ENCODE measurements around the gene BBX.

DNA sequence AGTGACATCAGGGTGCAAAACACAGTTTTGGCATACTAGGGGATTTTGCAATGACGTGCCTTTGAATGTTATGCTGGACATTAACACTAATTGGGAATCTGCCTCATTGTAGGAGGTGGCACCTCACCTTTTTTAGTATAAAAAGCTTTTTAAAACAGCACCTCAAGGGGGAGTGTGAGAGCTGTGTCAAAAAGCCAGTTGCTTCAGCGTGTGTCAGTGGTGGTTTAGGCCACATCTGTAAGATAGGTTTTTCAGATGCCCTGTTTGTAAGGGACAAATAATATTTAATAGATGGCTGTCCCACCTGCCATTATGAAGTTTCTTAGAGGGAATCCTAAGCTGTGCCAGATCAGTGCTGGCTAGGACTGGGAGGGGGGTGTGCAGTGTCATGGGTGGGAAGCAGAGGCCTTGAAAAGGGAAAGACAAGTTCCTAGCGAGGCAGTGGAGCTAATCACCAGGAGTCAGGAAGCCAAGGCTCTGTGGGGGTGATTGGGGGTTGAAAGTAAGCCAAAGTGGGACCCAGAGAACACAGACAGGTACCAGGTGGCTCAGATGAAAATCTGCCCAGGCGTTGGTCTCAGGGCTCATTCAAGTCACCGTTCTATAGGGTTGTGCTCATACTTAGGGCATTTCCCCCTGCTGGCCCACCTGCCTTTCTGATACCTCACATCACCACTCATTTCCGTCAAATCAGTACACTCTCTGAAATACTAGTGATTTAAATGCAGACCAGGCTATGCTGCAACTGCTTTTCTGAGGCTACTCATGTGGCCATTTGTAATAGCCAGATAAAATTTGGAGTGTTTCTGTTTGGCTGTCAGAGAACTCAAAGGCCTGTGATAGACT is 120.5 kb downstream of the BBX start:
- TF ChIP-seq, protein P1, sequence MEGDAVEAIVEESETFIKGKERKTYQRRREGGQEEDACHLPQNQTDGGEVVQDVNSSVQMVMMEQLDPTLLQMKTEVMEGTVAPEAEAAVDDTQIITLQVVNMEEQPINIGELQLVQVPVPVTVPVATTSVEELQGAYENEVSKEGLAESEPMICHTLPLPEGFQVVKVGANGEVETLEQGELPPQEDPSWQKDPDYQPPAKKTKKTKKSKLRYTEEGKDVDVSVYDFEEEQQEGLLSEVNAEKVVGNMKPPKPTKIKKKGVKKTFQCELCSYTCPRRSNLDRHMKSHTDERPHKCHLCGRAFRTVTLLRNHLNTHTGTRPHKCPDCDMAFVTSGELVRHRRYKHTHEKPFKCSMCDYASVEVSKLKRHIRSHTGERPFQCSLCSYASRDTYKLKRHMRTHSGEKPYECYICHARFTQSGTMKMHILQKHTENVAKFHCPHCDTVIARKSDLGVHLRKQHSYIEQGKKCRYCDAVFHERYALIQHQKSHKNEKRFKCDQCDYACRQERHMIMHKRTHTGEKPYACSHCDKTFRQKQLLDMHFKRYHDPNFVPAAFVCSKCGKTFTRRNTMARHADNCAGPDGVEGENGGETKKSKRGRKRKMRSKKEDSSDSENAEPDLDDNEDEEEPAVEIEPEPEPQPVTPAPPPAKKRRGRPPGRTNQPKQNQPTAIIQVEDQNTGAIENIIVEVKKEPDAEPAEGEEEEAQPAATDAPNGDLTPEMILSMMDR (IDR thresholded peaks at IDR 0.05): no peak
- TF ChIP-seq POLR2A (IDR thresholded peaks at IDR 0.05): no peak
